ENCODE measurements around the gene FBLN5.
"Not testable (repeated sequence)": the region's sequence is repeated elsewhere in the genome, so short reads cannot be mapped to it uniquely, and the experiment has no call there.

Gene FBLN5

DNA sequence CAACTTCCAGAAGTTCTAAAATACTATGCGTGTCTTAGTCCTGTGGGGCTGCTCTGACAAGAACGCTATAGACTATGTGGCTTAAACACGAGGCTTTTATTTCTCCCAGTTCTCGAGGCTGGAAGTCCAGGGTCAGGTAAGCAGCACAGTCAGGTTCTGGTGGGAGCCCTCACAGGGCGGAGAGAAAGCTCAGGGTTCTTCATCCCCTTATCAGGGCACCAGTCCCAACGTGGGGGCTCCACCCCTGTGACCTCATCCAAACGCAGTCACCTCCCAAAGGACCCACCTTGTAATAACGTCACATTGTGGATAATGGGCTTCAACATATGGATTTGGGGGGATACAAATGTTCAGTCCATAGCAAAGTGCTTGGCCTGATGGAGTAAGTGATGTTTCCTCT, 43.0 kb downstream of the FBLN5 start:
- DNase-seq: no peak

DNA sequence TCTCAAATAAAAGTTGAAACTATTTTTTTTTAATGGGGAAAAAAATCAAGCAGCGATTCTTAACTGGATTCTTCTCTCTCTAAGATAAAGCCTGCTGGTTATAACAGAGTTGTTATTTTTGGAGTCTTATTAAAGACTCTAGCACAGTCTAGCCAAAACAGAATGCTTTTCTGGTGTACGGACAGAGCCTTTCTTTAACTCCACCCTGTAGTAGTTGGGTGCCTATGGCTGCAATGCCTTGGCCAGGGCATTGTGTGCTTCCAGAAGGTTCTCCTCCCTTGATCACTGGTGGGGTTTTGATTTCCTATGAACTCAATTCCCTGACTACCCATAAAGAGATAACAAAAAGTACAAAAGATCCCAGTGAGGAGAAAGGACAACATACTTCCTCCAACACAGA, 44.4 kb downstream of the FBLN5 start:
- no peak for DNase-seq

DNA sequence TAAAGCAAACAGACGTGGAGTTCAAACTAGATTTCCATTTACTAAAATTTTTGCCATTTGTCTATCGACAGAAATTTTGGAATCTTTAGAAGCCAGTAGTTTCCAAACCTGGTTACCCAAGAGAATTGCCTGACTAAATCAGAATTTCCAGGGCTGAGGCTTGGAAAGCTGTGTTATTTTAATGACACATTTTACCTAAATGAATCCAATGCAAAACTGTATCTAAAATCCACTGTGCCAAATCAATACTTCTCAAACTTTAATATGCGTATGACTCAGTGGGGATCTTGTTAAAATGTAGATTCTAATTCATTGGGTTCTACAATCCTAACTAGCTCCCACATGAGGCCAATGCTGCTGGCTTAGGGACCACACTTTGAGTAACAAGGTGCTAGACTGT, 45.2 kb downstream of the FBLN5 start:
- no peak for DNase-seq

DNA sequence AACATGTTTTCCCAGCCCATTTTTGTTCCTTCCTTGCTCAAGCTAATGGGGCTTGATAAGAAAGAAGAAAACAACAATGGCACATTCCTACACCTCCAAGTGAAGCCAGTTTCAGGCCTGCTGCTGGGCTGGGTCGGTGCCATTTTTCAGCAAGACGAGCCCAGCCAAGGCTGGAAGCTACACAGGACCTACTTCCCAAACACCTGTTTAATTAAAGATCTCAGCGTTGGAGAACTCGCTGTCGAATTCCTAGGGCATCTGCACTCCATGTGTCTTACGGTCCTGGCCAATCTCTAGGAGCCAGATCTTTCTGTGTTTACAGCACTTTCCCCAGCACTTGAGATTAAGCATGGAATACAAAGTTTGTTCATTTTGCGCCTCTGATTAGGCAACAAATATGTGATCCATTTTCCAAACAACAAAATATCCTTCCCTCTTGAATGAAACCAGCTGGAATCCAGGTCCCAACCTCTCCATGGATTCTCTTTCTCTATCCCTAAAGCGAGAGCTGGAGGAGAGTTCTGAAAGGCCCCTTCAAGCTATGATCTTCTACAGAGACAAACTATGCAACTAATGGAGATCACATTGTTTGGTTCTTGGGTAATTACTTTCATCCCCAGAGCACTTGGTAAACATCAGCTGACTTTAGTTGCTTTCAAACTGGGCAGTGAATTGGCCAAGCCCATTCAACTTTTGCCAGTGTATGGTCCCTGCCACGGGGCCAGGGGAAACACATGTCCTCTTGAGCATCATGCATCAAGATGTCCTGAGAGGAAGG, 45.9 kb downstream of the FBLN5 start:
- no peak for DNase-seq

DNA sequence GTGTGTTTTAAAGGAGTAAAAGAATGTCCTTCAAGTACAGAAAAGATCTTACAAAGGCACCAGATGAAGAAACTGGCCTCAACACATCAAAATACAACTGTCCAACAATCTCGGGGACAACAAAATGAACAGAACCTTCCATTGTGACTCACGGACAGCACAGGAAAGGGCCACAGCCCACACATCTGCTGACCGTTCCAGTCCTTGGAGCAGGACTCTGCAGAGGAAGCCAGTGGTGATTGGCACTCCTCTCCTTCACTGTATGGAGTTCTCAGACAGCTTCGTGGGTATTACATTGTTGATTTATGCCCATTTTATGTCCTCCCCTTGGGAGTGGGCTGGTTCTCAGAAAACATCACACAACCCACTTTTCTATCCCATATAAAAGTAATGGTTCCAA, 47.7 kb downstream of the FBLN5 start:
- no peak for DNase-seq

DNA sequence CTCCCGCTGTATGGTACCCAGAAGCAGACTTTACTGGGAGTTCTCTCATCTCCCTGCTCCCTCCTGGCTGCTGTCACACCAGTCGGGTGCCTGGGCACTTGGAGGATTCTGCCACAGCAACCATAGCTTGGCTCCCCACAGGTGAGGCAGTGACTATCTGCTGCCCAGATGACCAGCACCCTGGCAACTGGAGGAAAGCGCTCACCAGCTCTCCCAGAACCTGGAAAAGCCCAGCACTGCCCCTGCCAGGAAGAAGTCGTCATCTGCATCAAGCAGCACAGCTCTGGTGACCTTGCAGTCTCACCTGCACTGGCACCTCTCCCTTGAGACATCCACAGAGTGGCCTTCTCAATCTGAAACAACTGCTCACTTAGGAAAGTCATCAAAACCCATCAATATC, 48.3 kb downstream of the FBLN5 start:
- peak in 1 of 2 donors; percentile 45 for DNase-seq

DNA sequence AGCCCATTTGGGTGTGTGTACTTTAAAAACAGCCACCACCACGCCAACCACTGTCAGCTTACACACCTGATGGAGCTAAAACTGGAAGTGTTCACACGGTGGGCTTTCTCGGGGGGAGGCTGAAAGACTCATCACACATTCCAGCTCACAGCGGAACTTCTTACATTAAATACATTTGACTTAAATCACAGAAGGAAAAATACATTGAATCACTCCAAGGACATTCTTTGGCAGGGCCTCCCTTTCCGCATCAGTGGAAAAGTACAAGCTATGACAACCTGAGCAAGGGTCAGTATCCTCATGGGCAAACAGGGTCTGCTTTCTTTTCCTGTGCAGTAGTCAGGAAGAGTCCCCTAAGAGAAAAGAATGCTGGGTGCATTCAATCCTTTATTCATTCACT, 49.1 kb downstream of the FBLN5 start:
- DNase-seq: no peak

DNA sequence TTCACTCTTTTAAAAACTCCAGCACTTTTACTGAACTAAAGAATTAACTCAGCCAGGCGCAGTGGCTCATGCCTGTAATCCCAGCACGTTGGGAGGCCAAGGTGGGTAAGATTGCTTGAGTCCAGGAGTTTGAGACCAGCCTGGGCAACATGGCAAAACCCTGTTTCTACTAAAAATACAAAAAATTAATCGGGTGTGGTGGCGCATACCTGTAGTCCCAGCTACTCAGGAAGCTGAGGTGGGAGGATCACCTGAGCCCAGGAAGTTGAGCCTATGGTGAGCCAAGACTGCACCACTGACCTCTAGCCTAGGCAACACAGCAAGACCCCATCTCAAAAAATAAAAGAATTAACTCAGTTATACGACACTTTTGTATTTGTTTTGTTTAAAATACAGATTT, 49.8 kb downstream of the FBLN5 start:
- not testable (repeated sequence) for DNase-seq

DNA sequence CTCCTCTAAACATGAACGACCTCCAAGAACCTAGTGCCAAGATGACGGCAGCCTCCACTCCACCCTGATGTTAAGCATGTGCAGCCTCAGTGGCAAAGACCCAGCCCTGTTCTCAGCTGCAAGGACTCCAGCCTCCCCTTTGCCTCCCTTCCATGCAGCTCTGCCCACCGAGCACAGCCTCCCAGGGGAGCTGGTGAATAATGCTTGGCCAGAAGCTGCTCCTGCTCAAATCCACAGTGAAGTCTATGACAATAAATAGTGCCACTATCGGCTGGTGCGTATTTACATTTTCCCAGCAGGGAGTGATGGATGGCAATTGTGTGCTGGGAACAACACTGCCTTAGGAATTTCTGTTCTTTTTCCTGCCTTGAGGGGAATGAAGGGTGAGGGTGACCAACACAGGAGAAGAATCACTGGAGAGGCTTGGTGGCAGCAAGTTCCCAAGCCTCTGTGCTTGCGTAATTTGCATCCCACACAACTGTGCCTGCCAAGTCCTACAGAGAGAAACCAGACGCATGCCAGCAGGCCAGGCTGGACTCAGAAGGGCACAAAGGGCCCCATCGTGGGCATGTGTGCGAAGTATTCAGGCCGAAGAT, 50.3 kb downstream of the FBLN5 start:
- DNase-seq: no peak

DNA sequence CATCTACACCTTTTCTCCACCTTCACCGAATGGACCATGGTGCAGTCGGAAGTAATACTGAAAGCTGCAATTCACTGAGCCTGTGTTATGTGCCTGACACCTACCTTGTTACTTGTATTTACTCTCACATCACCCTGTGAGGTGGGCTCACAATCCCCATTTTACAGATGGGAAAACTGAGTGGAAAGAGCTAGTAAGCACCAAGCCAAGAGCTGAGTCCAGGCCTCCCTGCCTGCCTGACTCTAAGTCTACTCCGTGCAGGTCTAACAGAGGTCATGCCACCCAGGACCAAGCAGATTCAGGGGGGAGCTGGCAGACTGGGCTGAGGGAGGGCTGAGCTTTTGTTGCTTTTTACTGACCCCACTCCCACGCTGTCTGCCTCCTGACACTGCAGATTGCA, 51.1 kb downstream of the FBLN5 start:
- DNase-seq: no peak

DNA sequence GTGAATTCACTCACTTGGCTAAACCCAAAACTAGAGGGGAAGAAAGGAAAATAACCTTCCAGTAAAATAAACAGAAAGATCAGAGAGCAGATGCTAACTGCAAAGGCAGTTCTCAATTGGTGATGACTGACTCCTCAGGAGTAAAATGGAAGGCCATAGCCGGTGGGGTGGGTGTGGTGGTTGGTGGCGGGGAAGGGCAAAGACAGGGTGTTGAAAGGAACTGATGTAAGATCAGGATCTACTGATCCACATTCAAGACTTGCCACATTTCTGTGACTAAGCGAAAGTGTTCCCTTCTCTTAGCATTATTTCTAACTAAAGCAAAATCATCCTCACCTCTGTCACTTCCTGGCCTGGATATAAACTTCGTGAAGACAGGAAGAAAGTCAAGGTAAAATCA, 53.8 kb downstream of the FBLN5 start:
- DNase-seq: peak in 1 of 2 donors; percentile 17

DNA sequence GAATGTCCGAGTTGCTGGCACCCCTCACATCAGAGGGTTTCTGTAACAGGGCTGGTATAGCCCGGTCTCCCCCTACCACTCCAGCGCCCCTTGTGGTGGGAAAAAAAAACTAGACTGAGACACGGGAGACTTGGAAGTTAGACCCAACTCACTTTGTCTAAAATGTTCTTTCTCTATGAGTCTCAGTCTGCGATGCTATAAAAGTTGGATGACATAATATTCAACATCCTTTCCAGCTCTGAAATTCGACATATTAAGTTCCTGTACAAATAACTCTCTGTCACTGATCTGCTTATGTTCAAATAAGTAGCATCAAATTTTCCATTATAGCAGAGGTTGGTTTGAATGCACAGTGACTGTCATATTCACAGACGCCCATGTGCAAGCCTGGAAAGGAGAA, 54.5 kb downstream of the FBLN5 start:
- peak in 1 of 2 donors; percentile 41 for DNase-seq

DNA sequence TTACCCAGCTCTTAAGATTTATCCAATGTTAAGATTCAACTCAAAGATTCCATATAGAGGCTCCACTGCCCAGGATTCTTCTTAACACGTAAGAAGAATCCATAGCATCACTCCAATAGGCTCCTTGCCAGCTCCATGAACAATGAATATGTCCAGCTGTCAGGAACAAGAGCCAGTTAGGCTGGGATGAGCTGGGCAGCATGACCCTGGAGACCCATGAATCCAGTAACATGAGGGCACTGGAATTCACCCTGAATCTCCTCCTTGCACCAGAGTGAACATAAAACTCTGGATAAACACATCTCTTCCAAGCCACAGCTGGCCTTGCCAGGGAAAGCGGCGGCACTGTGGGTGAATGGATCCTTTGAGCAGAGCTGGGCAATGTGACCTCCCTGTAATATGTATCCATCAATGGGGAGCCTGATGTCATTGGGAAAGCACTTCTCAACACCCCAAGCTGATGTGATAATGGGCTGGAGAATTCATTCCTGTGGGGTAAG, 55.7 kb downstream of the FBLN5 start:
- DNase-seq: no peak

DNA sequence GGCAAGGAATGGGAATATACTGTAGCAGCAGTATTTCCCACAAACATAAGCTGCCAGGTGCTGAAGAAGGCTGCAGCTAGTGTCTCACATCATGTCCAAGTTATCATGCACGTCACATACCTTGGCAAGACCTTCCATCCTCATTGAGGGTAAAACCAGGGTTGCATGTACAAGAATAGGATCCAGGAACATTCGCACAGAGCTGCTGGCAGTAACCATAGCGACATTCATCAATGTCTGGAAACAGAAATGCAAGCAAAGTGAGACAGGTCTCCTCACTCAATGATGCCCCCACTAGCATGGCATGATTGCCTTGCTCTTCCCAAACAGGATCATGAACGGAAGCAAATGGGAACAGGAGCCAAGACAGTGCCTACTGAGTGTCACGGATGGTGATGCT, 56.4 kb downstream of the FBLN5 start:
- no peak for DNase-seq

DNA sequence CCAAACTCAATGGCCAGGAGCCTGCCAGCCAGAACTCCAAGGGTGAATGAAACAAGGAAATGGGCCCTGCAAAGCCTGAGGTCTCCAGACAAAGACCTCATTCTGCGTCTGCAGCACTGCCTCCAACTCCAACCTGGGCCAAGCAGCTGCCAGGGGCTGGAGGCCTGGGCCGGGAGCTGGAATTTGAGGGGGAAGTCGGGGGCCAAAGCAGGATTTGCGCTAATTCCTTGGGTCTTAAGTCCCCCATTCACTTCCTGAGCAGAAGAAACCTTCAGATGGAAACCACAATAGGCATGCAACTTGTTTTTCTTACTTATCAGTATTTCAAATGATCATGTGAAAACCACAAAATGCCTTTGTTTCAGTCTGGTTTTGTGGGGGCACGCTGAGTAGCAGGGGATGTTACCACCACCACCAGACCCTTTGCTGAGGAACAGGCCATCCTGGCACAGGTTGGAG, 57.2 kb downstream of the FBLN5 start:
- DNase-seq: no peak

DNA sequence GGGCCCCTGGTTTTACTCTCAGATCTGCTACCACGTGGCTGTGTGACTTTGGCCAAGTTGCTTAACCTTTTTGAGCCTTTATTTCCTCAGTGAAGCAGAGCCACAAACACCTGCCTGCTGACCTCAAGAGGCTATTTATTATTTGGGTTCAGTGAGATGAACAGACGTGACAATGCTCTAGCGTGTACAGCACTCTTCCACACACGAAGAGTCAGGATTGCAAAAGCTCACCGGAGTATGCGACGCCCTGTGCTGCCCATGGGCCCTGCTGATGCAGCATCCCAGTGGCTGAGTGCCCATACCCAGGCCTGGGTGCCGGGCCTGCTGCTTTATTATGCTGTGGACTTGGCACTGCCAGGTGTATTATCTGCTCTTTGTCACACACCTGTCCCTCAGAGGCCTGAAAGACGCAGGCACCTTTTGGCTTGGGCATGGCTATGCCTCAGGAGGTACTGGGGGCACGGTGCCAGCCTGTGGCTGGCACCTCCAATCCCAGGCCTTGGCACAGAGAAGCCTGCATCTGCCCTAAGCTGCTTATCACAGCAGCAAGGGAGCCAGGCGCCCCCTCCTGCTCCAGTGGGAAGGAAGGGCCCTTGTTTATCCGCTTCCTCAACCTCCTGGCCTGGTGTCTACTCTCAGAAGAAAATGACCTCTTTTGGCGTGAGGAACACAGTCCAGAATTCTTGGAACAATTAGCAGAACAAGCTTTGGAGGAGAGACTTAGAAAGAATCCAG, 57.9 kb downstream of the FBLN5 start:
- DNase-seq: no peak

DNA sequence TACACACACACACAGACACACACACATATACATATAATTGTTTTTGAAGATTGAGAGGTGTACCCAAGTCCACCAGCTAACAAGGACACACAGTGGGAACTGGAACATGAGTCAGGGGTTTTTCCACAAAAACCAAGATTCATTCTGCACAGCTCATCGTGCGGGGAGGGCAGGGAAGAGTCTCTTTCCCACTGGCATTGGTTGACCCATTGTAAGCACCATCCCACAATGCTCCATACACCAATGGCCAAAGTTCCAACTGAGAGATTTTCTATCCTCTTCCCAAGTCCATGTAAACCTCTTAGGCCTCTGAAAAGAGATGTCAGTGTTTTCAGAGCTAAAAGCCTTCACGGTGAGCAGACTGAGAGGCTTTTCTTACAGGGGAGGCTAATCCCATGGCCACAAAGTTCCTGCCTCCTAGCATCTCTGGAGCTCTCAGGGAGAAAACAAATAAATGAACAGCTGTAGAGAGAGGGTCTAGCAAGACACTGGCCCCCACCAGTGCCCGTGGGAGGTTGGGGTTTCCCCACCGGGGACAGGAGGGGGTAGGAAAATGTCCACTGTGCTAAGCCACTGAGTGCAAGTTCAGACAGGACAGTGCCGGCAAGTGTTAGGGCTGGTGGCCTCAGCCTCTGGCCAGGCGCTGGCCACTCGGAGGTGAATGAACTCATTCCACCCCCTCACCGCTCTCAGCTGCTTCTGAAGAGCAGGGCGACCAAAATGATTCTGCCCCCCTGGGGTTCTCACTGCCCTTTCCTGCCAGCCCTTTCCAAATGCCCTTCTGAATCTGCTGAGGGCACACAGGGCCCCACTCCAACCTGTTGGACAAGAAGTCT, 58.6 kb downstream of the FBLN5 start:
- no peak for DNase-seq

DNA sequence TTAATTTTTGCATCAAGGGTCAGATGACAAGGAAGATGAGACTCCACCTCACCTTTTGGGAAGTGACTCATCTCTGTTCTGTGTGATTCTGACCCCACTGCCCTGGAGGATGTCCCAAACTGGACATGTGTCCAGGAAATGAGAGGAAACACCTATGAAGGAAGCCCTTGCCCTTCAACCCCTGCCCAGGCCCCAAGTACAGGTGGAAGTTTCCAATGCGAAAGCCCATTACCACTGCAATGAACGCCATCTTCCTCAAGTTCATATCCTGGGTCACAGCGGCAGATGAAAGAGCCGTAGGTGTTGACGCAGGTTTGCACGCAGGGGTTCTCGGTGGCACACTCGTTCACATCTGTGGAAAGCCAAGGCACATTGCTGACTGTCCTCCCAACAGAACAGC, 60.5 kb downstream of the FBLN5 start:
- DNase-seq: no peak

DNA sequence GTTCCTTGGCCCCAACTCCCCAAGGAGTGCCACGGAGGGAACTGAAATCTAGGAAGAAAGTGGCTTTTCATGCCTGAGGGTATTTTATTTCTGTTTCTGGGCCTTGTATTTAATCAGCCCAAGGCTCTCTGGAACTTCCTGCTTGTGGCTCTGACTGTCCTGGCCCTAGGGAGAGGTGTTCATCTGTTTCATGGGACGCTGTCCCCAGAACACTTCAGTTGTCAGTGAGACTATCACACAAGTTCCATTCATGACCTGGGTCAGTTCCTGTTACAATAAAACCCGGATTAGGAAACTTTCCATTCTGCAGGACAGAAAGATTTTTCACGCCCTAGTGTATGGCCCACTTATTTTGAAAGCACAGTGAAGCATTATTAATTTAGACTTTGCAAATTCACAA, 61.7 kb downstream of the FBLN5 start:
- DNase-seq: no peak

DNA sequence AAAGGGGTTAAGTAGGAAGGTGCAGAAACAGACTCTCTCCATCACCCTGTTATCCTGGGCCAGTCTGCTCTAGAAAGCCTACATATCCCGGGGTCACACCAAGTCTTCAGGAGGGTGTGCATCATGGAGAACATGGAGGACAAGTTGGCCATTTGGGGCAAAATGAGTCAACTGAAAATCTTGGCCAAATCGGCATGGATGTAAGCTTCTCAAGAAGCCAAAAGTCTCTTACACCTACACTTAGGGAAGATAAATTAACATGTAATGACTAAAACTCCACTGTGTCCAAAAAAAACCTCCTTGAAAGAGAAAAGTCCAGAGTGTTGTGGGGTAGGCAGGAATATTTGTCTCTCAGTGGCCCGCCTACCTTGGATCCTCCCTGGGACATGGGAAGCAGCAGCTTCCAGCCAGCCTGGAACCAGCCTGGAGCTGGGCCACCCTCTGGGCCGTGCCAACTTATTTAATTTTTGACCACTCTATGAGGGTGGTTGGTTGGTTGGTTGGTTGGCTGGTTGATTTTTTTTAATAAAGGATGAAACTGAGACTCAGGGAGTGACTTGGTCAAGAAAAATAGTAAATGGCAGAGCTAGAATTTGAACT, 62.3 kb downstream of the FBLN5 start:
- DNase-seq: no peak

DNA sequence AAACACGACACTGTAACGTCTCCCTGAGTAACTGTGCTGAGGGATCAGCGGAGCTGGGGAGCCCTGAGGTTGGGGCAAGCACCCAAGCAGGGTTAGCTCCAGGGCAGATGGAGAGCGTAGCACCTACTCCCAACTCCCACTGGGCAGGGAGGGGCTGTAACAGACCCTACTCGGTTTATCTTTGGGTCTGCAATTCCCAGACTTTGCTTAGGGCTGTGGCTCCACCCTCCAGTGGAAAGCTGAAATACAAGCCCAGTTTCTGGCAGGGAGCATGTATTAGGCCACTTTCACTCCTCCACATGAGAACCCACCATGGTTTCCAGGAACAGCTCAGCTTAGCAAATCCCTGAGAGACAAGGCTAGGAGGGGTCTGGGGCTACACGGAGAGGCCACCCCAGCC, 62.8 kb downstream of the FBLN5 start:
- no peak for DNase-seq

DNA sequence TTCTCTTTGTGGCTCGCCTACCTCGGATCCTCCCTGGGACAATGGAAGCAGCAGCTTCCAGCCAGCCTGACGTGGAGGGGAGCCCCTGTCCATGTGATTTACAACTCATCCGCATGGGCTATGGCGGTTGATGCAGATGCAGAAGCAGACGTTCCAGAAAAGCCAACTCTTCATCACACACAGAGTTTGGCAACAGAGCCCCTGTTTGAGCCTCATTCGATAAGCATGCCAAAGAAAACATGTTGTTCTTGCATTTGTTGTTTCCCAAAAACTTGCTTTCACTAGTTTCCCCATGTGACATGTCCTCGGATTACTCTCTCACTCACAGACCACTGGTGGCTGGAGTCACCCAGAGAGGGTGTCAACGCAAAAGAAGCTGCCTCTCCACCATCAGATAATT, 63.7 kb downstream of the FBLN5 start:
- no peak for DNase-seq

DNA sequence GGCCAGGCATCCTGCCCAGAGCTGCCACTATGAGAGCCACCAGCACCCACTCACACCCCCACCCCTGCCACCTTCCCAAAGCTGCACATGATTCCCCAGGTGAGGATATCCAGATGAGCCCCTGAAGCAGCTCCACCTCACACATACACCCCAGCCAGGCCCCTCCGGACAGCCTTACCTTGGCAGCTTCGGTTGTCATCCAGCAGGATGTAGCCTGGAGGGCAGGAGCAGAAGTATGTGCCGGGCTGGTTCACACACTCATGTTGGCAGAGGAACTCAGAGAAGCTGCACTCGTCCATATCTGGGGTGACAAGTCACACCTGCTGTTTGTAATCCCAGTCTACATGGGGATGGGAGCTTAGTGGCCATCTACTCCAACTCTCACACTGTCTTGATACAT, 64.7 kb downstream of the FBLN5 start:
- no peak for DNase-seq

All from CD4-positive, alpha-beta T cell treated with Interleukin-4 for 1 hour (primary cell).